ENCODE measurements around the gene FAM78B.

FAM78B gene

GRCh38 chr1:166122873-166123466 is 43.8 kb downstream of the FAM78B start:
- in situ Hi-C loops (cut with MboI; ENCODE audit: low sequenced_read_pairs), result no loop called here
- no peak overlapping the region for H3K4me3 ChIP-seq
- no peaks in the 10 kb centered on the region for H3K36me3 ChIP-seq (replicated peaks)
- no peak for DNase-seq (ENCODE audit: low spot score in 2 of 2)
- H3K4me1 ChIP-seq, result no peaks in the 10 kb centered on the region
- peaks cover 2% of the 10 kb centered on the region; the same call in 1 of the 2 replicates for H3K27me3 ChIP-seq (ENCODE audit: low read depth)
- no peaks in the 10 kb centered on the region for H3K9me3 ChIP-seq

- H3K27me3 ChIP-seq (ENCODE audit: low read depth), result peaks cover 2% of the 10 kb centered on the region; the same call in 1 of the 2 replicates
Measured at GRCh38 chr1:166121010-166121409, 45.8 kb downstream of the FAM78B start.

GRCh38 chr1:166120281-166120680 is 46.5 kb downstream of the FAM78B start:
- no peak for DNase-seq (ENCODE audit: low spot score in 2 of 2)
- no peaks in the 10 kb centered on the region for H3K36me3 ChIP-seq (replicated peaks)
- H3K4me1 ChIP-seq, result no peaks in the 10 kb centered on the region
- H3K9me3 ChIP-seq, result no peaks in the 10 kb centered on the region
- in situ Hi-C loops (cut with MboI; ENCODE audit: low sequenced_read_pairs), result no loop called here
- peaks cover 2% of the 10 kb centered on the region; the same call in 1 of the 2 replicates for H3K27me3 ChIP-seq (ENCODE audit: low read depth)
- no peak overlapping the region for H3K4me3 ChIP-seq

More at GRCh38 chr1:166121010-166121409, 45.8 kb downstream of the FAM78B start:
- no peaks in the 10 kb centered on the region for H3K36me3 ChIP-seq (replicated peaks)
- no peak for DNase-seq (ENCODE audit: low spot score in 2 of 2)
- no peaks in the 10 kb centered on the region for H3K9me3 ChIP-seq
- H3K4me3 ChIP-seq, result no peak overlapping the region
- no peaks in the 10 kb centered on the region for H3K4me1 ChIP-seq
- in situ Hi-C loops (cut with MboI; ENCODE audit: low sequenced_read_pairs), result no loop called here

- DNase-seq (ENCODE audit: low spot score in 2 of 2), result no peak
- H3K4me1 ChIP-seq, result no peaks in the 10 kb centered on the region
- H3K27me3 ChIP-seq (ENCODE audit: low read depth), result peaks cover 2% of the 10 kb centered on the region; the same call in 1 of the 2 replicates
- H3K9me3 ChIP-seq, result no peaks in the 10 kb centered on the region
- no peak overlapping the region for H3K4me3 ChIP-seq
- in situ Hi-C loops (cut with MboI; ENCODE audit: low sequenced_read_pairs), result no loop called here
- no peaks in the 10 kb centered on the region for H3K36me3 ChIP-seq (replicated peaks)
Measured at GRCh38 chr1:166119471-166119965, 47.3 kb downstream of the FAM78B start.

- in situ Hi-C loops (cut with MboI; ENCODE audit: low sequenced_read_pairs), result no loop called here
- Histone ChIP-seq H3K9me3 (no peaks in the 10 kb centered on the region), H3K4me3 (no peak overlapping the region), H3K36me3 (replicated peaks) (no peaks in the 10 kb centered on the region), H3K27me3 (ENCODE audit: low read depth) (peaks cover 2% of the 10 kb centered on the region; the same call in 1 of the 2 replicates), H3K4me1 (no peaks in the 10 kb centered on the region)
- no peak for DNase-seq (ENCODE audit: low spot score in 2 of 2)
Measured at GRCh38 chr1:166117776-166118175, 49.0 kb downstream of the FAM78B start.

GRCh38 chr1:166116026-166116425 is 50.8 kb downstream of the FAM78B start:
- H3K27me3 ChIP-seq (ENCODE audit: low read depth), result peaks cover 2% of the 10 kb centered on the region; the same call in 1 of the 2 replicates
- no peak overlapping the region for H3K4me3 ChIP-seq
- H3K4me1 ChIP-seq, result no peaks in the 10 kb centered on the region
- in situ Hi-C loops (cut with MboI; ENCODE audit: low sequenced_read_pairs), result no loop called here
- no peaks in the 10 kb centered on the region for H3K36me3 ChIP-seq (replicated peaks)
- no peaks in the 10 kb centered on the region for H3K9me3 ChIP-seq
- no peak for DNase-seq (ENCODE audit: low spot score in 2 of 2)

GRCh38 chr1:166114419-166114818 is 52.4 kb downstream of the FAM78B start:
- H3K27me3 ChIP-seq (ENCODE audit: low read depth), result peaks cover 2% of the 10 kb centered on the region; the same call in 1 of the 2 replicates
- in situ Hi-C loops (cut with MboI; ENCODE audit: low sequenced_read_pairs), result no loop called here
- no peaks in the 10 kb centered on the region for H3K36me3 ChIP-seq (replicated peaks)

GRCh38 chr1:166113630-166114029 is 53.2 kb downstream of the FAM78B start:
- in situ Hi-C loops (cut with MboI; ENCODE audit: low sequenced_read_pairs), result no loop called here
- Histone ChIP-seq H3K27me3 (ENCODE audit: low read depth) (no peaks in the 10 kb centered on the region), H3K4me1 (no peaks in the 10 kb centered on the region), H3K36me3 (replicated peaks) (no peaks in the 10 kb centered on the region), H3K9me3 (no peaks in the 10 kb centered on the region), H3K4me3 (no peak overlapping the region)
- no peak for DNase-seq (ENCODE audit: low spot score in 2 of 2)

More at GRCh38 chr1:166114419-166114818, 52.4 kb downstream of the FAM78B start:
- Histone ChIP-seq H3K4me3 (no peak overlapping the region), H3K4me1 (no peaks in the 10 kb centered on the region), H3K9me3 (no peaks in the 10 kb centered on the region)
- no peak for DNase-seq (ENCODE audit: low spot score in 2 of 2)

GRCh38 chr1:166113031-166113430 is 53.8 kb downstream of the FAM78B start:
- Histone ChIP-seq H3K4me3 (no peak overlapping the region), H3K27me3 (ENCODE audit: low read depth) (no peaks in the 10 kb centered on the region), H3K9me3 (no peaks in the 10 kb centered on the region), H3K36me3 (replicated peaks) (no peaks in the 10 kb centered on the region), H3K4me1 (no peaks in the 10 kb centered on the region)
- DNase-seq (ENCODE audit: low spot score in 2 of 2), result no peak
- in situ Hi-C loops (cut with MboI; ENCODE audit: low sequenced_read_pairs), result no loop called here

GRCh38 chr1:166112425-166112824 is 54.4 kb downstream of the FAM78B start:
- Histone ChIP-seq H3K36me3 (replicated peaks) (no peaks in the 10 kb centered on the region), H3K4me1 (no peaks in the 10 kb centered on the region)
- in situ Hi-C loops (cut with MboI; ENCODE audit: low sequenced_read_pairs), result no loop called here

GRCh38 chr1:166111430-166111829 is 55.4 kb downstream of the FAM78B start:
- no peaks in the 10 kb centered on the region for H3K9me3 ChIP-seq
- no peak for DNase-seq (ENCODE audit: low spot score in 2 of 2)
- H3K4me3 ChIP-seq, result no peak overlapping the region
- in situ Hi-C loops (cut with MboI; ENCODE audit: low sequenced_read_pairs), result no loop called here
- H3K27me3 ChIP-seq (ENCODE audit: low read depth), result no peaks in the 10 kb centered on the region
- H3K36me3 ChIP-seq (replicated peaks), result no peaks in the 10 kb centered on the region
- no peaks in the 10 kb centered on the region for H3K4me1 ChIP-seq

More at GRCh38 chr1:166112425-166112824, 54.4 kb downstream of the FAM78B start:
- H3K9me3 ChIP-seq, result no peaks in the 10 kb centered on the region
- no peak overlapping the region for H3K4me3 ChIP-seq
- no peaks in the 10 kb centered on the region for H3K27me3 ChIP-seq (ENCODE audit: low read depth)
- DNase-seq (ENCODE audit: low spot score in 2 of 2), result no peak

- no peak for DNase-seq (ENCODE audit: low spot score in 2 of 2)
- Histone ChIP-seq H3K36me3 (replicated peaks) (no peaks in the 10 kb centered on the region), H3K4me1 (no peaks in the 10 kb centered on the region), H3K4me3 (no peak overlapping the region), H3K27me3 (ENCODE audit: low read depth) (no peaks in the 10 kb centered on the region), H3K9me3 (no peaks in the 10 kb centered on the region)
- in situ Hi-C loops (cut with MboI; ENCODE audit: low sequenced_read_pairs), result no loop called here
Measured at GRCh38 chr1:166090244-166090643, 76.6 kb downstream of the FAM78B start.

- Histone ChIP-seq H3K9me3 (no peaks in the 10 kb centered on the region), H3K36me3 (replicated peaks) (no peaks in the 10 kb centered on the region), H3K27me3 (ENCODE audit: low read depth) (no peaks in the 10 kb centered on the region), H3K4me1 (no peaks in the 10 kb centered on the region), H3K4me3 (no peak overlapping the region)
- no peak for DNase-seq (ENCODE audit: low spot score in 2 of 2)
- in situ Hi-C loops (cut with MboI; ENCODE audit: low sequenced_read_pairs), result no loop called here
Measured at GRCh38 chr1:166089804-166090203, 77.0 kb downstream of the FAM78B start.

GRCh38 chr1:166088572-166088955 is 78.2 kb downstream of the FAM78B start:
- DNase-seq (ENCODE audit: low spot score in 2 of 2), result no peak

More at GRCh38 chr1:166088572-166088955, 78.2 kb downstream of the FAM78B start:
- in situ Hi-C loops (cut with MboI; ENCODE audit: low sequenced_read_pairs), result no loop called here
- no peaks in the 10 kb centered on the region for H3K4me1 ChIP-seq
- no peaks in the 10 kb centered on the region for H3K9me3 ChIP-seq
- no peaks in the 10 kb centered on the region for H3K36me3 ChIP-seq (replicated peaks)
- H3K27me3 ChIP-seq (ENCODE audit: low read depth), result no peaks in the 10 kb centered on the region
- no peak overlapping the region for H3K4me3 ChIP-seq

Data from HAP-1 (cell line).